HG02870 (cell line): Measurements from ENCODE around the gene UGT2B28.
"Not testable (repeated sequence)": the region's sequence is repeated elsewhere in the genome, so short reads cannot be mapped to it uniquely, and the experiment has no call there.

Experiments used
- ATAC-seq: cut with Tn5 transposase; IDR thresholded peaks from one replicate; pipeline ENCODE4 v1.9.1; 2021; ENCODE audit warnings: mild to moderate bottlenecking, moderate library complexity; ENCODE audit not compliant: unreplicated experiment

The UGT2B28 gene

GRCh38 chr4:69343114-69343513 lies 62.8 kb downstream of the UGT2B28 start:
- ATAC-seq = not testable (repeated sequence)

DNA sequence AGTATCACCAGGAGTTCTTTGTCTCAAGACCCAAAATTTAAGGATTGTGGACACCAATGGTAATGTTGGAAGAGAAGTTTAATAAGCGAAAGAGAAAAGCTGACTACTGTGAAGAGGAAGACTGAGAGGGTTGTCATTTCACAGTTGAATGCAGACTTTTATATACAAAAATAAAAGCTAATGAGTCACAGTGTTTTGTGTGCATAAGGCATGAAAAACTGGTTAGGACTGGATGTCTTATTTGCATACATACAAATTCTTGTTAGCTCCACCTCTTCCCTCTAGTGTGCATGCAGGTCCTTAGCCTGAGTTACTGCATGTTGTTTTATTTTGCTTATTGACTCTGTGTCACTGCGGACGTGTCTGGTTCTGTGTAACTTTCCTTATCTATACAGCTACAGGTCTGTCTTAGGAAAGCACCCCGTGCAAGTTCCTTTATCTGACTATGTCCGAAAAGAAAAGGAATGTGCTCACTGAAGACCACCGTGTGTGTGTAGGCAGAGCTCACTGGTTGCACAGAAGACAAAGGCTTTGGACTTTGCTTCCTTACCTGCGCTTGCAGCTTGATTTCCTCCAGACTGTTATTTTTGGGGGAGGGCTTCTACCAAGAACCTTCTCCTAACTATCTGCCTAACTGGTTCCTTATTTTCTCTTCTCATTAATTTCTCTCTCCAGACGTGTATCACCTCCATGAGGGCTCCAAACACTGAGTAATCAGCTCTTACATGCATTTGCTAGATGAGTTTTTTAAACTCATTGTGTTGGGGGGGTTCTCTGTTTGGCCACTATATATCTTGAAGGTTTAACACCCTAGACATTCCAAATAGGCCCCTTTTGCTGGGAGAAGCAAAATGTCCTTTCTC lies 63.5 kb downstream of the UGT2B28 start:
- ATAC-seq = not testable (repeated sequence)
